ENCODE results near the gene SLC49A3.

The SLC49A3 gene

GRCh38 chr4:722851-723360 is 34.0 kb upstream of the SLC49A3 start:
- no peaks in the 10 kb centered on the region for H3K9me2 ChIP-seq (replicated peaks; ENCODE audit: insufficient read depth, low read length)
- H3K27ac ChIP-seq (ENCODE audit: low read depth, low read length), result no peak overlapping the region
- H3K9ac ChIP-seq (ENCODE audit: low read length), result no peak overlapping the region
- no peaks in the 10 kb centered on the region for H3F3A ChIP-seq (ENCODE audit: insufficient read depth)
- H3K4me2 ChIP-seq (ENCODE audit: low read depth, low read length, poor library complexity, severe bottlenecking), result no peak overlapping the region
- peaks cover 71% of the 10 kb centered on the region for H3K79me2 ChIP-seq (ENCODE audit: insufficient read depth, low read length)
- TF ChIP-seq CTCF (IDR thresholded peaks at IDR 0.05; ENCODE audit: insufficient read depth, low read length, poor library complexity, severe bottlenecking) (no peak), EZH2phosphoT487 (conservative IDR thresholded peaks at IDR 0.05; ENCODE audit: low read length) (no peak)
- H2AFZ ChIP-seq (ENCODE audit: low read depth, low read length, severe bottlenecking), result no peak overlapping the region
- H3K36me3 ChIP-seq (ENCODE audit: low read length), result no peaks in the 10 kb centered on the region
- H3K9me3 ChIP-seq (ENCODE audit: insufficient read depth, low read length), result no peaks in the 10 kb centered on the region
- no peaks in the 10 kb centered on the region; the same call in 1 of the 2 replicates for H4K20me1 ChIP-seq (ENCODE audit: low read depth, low read length)
- no peaks in the 10 kb centered on the region for H3K27me3 ChIP-seq (ENCODE audit: low read length)
- H3K4me3 ChIP-seq (ENCODE audit: insufficient read depth, low read length, poor library complexity, severe bottlenecking), result no peak overlapping the region

DNA sequence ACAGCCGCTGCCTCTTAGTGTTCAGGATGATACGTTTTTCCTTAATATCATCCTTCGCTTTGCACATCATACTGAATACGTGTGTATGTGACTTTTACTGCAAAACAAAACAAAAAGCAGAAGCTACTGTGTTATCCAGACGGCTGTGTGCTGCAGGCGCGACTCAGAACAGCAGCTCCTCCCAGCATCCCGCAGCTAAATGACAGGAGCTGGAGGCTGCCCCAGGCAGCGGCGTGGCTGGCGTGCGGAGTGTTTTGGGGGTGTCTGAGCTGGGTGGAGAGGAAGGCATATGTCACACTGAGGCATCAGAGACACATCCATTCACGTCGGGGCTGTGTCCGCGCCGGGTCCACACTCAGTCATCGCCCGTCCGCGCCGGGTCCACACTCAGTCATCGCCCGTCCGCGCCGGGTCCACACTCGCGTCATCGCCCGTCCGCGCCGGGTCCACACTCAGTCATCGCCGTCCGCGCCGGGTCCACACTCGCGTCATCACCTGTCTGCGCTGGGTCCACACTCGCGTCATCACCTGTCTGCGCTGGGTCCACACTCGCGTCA is 33.3 kb upstream of the SLC49A3 start:
- H2AFZ ChIP-seq (ENCODE audit: low read depth, low read length, severe bottlenecking), result no peak overlapping the region
- no peaks in the 10 kb centered on the region for H3F3A ChIP-seq (ENCODE audit: insufficient read depth)
- TF ChIP-seq EZH2phosphoT487 (conservative IDR thresholded peaks at IDR 0.05; ENCODE audit: low read length) (no peak), CTCF (IDR thresholded peaks at IDR 0.05; ENCODE audit: insufficient read depth, low read length, poor library complexity, severe bottlenecking) (no peak)
- H3K4me3 ChIP-seq (ENCODE audit: insufficient read depth, low read length, poor library complexity, severe bottlenecking), result no peak overlapping the region
- H3K27me3 ChIP-seq (ENCODE audit: low read length), result no peaks in the 10 kb centered on the region
- no peak overlapping the region for H3K9ac ChIP-seq (ENCODE audit: low read length)
- H3K79me2 ChIP-seq (ENCODE audit: insufficient read depth, low read length), result peaks cover 70% of the 10 kb centered on the region
- H3K36me3 ChIP-seq (ENCODE audit: low read length), result no peaks in the 10 kb centered on the region
- H3K9me2 ChIP-seq (replicated peaks; ENCODE audit: insufficient read depth, low read length), result no peaks in the 10 kb centered on the region
- H3K27ac ChIP-seq (ENCODE audit: low read depth, low read length), result no peak overlapping the region
- no peaks in the 10 kb centered on the region for H3K9me3 ChIP-seq (ENCODE audit: insufficient read depth, low read length)
- no peak overlapping the region for H3K4me2 ChIP-seq (ENCODE audit: low read depth, low read length, poor library complexity, severe bottlenecking)
- H4K20me1 ChIP-seq (ENCODE audit: low read depth, low read length), result no peaks in the 10 kb centered on the region; the same call in 1 of the 2 replicates

- no peaks in the 10 kb centered on the region for H3F3A ChIP-seq (ENCODE audit: insufficient read depth)
- TF ChIP-seq EZH2phosphoT487 (conservative IDR thresholded peaks at IDR 0.05; ENCODE audit: low read length) (no peak), CTCF (IDR thresholded peaks at IDR 0.05; ENCODE audit: insufficient read depth, low read length, poor library complexity, severe bottlenecking) (no peak)
- no peaks in the 10 kb centered on the region; the same call in 1 of the 2 replicates for H4K20me1 ChIP-seq (ENCODE audit: low read depth, low read length)
- no peaks in the 10 kb centered on the region for H3K9me2 ChIP-seq (replicated peaks; ENCODE audit: insufficient read depth, low read length)
- peaks cover 64% of the 10 kb centered on the region for H3K79me2 ChIP-seq (ENCODE audit: insufficient read depth, low read length)
- H3K4me2 ChIP-seq (ENCODE audit: low read depth, low read length, poor library complexity, severe bottlenecking), result no peak overlapping the region
- H3K9me3 ChIP-seq (ENCODE audit: insufficient read depth, low read length), result no peaks in the 10 kb centered on the region
- H3K27ac ChIP-seq (ENCODE audit: low read depth, low read length), result no peak overlapping the region
- H3K4me3 ChIP-seq (ENCODE audit: insufficient read depth, low read length, poor library complexity, severe bottlenecking), result no peak overlapping the region
- H3K27me3 ChIP-seq (ENCODE audit: low read length), result no peaks in the 10 kb centered on the region
- no peak overlapping the region for H2AFZ ChIP-seq (ENCODE audit: low read depth, low read length, severe bottlenecking)
- no peaks in the 10 kb centered on the region for H3K36me3 ChIP-seq (ENCODE audit: low read length)
- no peak overlapping the region for H3K9ac ChIP-seq (ENCODE audit: low read length)
These were observed 32.6 kb upstream of the SLC49A3 start for GRCh38 chr4:721261-722168.
